Peyer's patch (tissue), 4 donors: ENCODE measurements around the gene ZNF43.
"Not testable (repeated sequence)": the region's sequence is repeated elsewhere in the genome, so short reads cannot be mapped to it uniquely, and the experiment has no call there.

Source experiments
- POLR2A ChIP-seq, 2 donors: fragments of 450-650 bp; IDR thresholded peaks; one replicate each; pipeline ENCODE4 v1.5.1; 2017; ENCODE audit warnings: antibody characterized with exemption in 2 of 2, mild to moderate bottlenecking in 2 of 2, moderate library complexity in 2 of 2
- TF ChIP-seq, protein P1 (sequence below), 6 experiments: fragments of 450-650 bp in 4 of 6; fragments of 200-600 bp in 2 of 6; sonication (generic) in 1 of 6; IDR thresholded peaks; one replicate each; pipeline ENCODE4 v1.5.1; 2017 to 2019; ENCODE audit warnings: antibody characterized with exemption in 6 of 6, mild to moderate bottlenecking in 3 of 6, moderate library complexity in 1 of 6

- TF ChIP-seq, protein P1, sequence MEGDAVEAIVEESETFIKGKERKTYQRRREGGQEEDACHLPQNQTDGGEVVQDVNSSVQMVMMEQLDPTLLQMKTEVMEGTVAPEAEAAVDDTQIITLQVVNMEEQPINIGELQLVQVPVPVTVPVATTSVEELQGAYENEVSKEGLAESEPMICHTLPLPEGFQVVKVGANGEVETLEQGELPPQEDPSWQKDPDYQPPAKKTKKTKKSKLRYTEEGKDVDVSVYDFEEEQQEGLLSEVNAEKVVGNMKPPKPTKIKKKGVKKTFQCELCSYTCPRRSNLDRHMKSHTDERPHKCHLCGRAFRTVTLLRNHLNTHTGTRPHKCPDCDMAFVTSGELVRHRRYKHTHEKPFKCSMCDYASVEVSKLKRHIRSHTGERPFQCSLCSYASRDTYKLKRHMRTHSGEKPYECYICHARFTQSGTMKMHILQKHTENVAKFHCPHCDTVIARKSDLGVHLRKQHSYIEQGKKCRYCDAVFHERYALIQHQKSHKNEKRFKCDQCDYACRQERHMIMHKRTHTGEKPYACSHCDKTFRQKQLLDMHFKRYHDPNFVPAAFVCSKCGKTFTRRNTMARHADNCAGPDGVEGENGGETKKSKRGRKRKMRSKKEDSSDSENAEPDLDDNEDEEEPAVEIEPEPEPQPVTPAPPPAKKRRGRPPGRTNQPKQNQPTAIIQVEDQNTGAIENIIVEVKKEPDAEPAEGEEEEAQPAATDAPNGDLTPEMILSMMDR (IDR thresholded peaks at IDR 0.05): not testable (repeated sequence)
- not testable (repeated sequence) for TF ChIP-seq POLR2A (IDR thresholded peaks at IDR 0.05)
These were observed 27.5 kb downstream of the ZNF43 start for GRCh38 chr19:21808400-21809000.
